ENCODE results near the gene PRCC. TPM values are rescaled to one million over a fixed set of nuclear protein-coding genes. Genes with fewer than 3 reads are reported as not detected.

PRCC gene
- total RNA-seq, 1 donor from 2014 or later, result 56.0 TPM

DNA sequence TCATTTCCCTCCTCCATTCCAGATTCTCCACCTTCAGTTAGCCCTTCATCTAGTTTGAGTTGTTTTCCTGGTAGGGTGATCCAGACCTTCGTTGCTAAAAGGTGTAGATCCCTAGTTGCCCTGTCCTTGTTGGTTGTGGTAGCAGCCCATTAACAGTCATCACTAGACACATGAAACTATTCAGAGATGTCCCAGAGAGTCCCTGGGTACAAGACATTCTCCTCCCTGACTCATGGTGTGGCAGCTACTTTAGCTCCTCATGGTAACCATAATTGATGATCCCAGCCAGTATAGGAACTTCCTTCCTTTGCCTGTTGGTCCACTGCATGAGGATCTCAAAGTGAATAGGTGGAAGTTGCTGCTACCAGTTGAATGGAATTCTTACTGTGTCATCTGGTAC is 55.3 kb downstream of the PRCC start:
- Histone ChIP-seq H3K27me3 (ENCODE audit: control insufficient read depth, insufficient read depth, low read length) (peaks cover 2% of the 10 kb centered on the region), H3K4me3 (ENCODE audit: low read depth, low read length) (no peak overlapping the region), H3K36me3 (ENCODE audit: control insufficient read depth, insufficient read depth, low read length) (no peaks in the 10 kb centered on the region)
- TF ChIP-seq, protein P1, sequence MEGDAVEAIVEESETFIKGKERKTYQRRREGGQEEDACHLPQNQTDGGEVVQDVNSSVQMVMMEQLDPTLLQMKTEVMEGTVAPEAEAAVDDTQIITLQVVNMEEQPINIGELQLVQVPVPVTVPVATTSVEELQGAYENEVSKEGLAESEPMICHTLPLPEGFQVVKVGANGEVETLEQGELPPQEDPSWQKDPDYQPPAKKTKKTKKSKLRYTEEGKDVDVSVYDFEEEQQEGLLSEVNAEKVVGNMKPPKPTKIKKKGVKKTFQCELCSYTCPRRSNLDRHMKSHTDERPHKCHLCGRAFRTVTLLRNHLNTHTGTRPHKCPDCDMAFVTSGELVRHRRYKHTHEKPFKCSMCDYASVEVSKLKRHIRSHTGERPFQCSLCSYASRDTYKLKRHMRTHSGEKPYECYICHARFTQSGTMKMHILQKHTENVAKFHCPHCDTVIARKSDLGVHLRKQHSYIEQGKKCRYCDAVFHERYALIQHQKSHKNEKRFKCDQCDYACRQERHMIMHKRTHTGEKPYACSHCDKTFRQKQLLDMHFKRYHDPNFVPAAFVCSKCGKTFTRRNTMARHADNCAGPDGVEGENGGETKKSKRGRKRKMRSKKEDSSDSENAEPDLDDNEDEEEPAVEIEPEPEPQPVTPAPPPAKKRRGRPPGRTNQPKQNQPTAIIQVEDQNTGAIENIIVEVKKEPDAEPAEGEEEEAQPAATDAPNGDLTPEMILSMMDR (IDR thresholded peaks at IDR 0.05; ENCODE audit: insufficient read depth, low read length, poor library complexity, severe bottlenecking), result no peak
- DNase-seq (ENCODE audit: low read depth), result no peak

DNA sequence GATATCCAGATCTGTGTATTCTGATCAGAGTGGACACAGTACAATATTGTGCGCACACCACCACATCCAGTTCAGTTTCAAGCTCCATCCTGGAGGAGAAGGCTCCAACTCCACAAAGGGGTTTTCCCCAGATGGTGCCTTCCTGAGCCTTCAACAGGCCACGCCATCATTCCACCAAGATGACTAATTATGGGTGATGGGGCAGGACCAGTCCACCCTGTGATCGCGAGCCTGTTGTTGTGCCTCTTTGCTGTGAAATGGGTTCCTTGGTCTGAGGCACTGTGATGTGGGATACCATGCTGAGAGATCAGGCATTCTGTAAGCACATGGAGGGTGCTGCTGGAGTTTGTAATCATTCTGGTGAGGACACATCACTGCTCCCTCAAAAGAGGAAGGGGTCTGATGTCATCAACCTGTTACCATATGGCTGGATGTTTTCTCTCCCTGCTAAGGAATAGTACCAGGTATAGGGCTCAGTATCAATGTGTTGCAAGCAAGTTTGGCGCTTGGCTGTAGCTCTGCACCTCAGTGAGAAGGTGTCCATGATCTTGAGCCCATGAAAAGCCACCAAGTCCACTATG is 56.0 kb downstream of the PRCC start:
- no peak overlapping the region for H3K4me3 ChIP-seq (ENCODE audit: low read depth, low read length)
- TF ChIP-seq, protein P1 (IDR thresholded peaks at IDR 0.05; ENCODE audit: insufficient read depth, low read length, poor library complexity, severe bottlenecking), result no peak
- H3K36me3 ChIP-seq (ENCODE audit: control insufficient read depth, insufficient read depth, low read length), result no peaks in the 10 kb centered on the region
- no peak for DNase-seq (ENCODE audit: low read depth)
- peaks cover 2% of the 10 kb centered on the region for H3K27me3 ChIP-seq (ENCODE audit: control insufficient read depth, insufficient read depth, low read length)

DNA sequence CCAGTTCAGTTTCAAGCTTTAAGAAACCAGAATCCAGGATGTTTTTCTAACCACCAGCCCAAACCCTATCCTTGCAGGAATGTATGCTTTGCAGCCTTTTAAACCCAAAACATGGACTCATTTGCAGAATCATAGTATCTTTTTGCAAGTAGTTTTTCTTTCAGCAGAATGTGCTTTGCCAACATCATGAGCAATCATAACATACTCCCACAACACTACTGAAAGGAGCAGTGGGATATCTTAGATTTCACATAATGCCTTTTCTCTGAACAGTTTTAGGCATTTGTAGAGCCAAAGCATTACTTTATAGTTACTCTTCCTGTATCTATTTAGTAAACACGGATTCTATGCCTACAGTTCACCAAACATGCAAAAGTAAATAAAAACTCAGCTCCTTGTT is 59.3 kb downstream of the PRCC start:
- no peaks in the 10 kb centered on the region for H3K36me3 ChIP-seq (ENCODE audit: control insufficient read depth, insufficient read depth, low read length)
- no peak overlapping the region for H3K4me3 ChIP-seq (ENCODE audit: low read depth, low read length)
- DNase-seq (ENCODE audit: low read depth), result no peak
- H3K27me3 ChIP-seq (ENCODE audit: control insufficient read depth, insufficient read depth, low read length), result peaks cover 8% of the 10 kb centered on the region
- TF ChIP-seq, protein P1 (IDR thresholded peaks at IDR 0.05; ENCODE audit: insufficient read depth, low read length, poor library complexity, severe bottlenecking), result no peak

DNA sequence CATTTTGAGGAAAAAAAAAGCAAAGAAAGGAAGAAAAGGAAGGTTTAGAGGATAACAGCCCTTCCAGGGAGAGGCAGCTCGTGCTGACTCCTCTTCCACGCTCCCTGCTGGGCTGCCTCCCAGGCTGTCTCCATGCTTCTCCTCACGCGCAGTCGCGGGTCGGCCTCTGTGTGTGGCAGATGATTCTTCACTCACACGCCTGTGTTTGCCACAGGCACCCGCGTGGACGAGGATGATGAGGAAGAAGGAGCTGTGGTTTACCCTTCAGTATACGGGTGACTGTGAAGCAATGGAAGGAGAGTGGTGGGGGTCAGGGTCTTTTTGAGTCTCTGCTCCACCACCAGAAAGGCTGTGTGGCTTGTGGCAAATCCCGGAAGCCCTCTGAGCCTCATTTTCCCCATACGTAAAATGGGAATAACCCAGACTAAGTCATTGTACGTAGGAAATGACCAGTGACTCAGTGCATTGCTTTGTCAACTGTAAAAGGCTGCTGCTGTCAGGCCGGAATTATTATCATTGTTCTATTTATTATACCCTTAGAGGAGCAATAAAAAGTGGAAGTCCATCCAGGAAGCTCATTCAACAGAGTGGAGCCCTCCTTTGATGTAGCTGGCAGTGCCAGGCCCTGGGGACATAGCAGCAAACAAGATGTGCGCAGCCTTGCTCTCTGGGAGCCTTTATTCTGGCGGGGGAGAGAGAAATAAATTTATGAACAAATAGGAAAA is 61.2 kb downstream of the PRCC start:
- DNase-seq (ENCODE audit: low read depth), result no peak
- TF ChIP-seq, protein P1 (IDR thresholded peaks at IDR 0.05; ENCODE audit: insufficient read depth, low read length, poor library complexity, severe bottlenecking), result no peak
- Histone ChIP-seq H3K36me3 (ENCODE audit: control insufficient read depth, insufficient read depth, low read length) (no peaks in the 10 kb centered on the region), H3K27me3 (ENCODE audit: control insufficient read depth, insufficient read depth, low read length) (peaks cover 17% of the 10 kb centered on the region), H3K4me3 (ENCODE audit: low read depth, low read length) (no peak overlapping the region)

DNA sequence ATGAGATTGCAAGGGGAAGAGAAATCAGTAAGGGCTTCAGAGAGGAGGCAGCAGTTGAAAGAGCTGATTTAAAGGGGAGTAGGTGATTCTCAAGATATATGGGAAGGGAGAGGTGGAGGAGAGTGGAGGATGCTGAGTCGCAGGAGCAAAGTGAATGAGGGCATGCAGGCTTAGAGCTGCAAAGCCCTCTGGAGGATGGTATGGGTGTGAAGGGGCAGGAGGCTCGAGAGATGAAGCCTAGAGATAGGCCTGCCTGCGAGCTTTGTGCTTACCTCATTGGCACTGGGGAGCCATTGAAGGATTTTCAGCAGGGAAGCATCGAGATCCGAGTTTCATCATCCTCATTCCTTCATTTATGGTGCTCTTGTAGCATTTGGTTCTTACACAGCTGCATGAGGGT is 65.1 kb downstream of the PRCC start:
- TF ChIP-seq, protein P1 (IDR thresholded peaks at IDR 0.05; ENCODE audit: insufficient read depth, low read length, poor library complexity, severe bottlenecking), result no peak
- no peak overlapping the region for H3K4me3 ChIP-seq (ENCODE audit: low read depth, low read length)
- H3K36me3 ChIP-seq (ENCODE audit: control insufficient read depth, insufficient read depth, low read length), result no peaks in the 10 kb centered on the region
- H3K27me3 ChIP-seq (ENCODE audit: control insufficient read depth, insufficient read depth, low read length), result peaks cover 39% of the 10 kb centered on the region
- DNase-seq (ENCODE audit: low read depth), result no peak
